CD8-positive, alpha-beta memory T cell (primary cell): ENCODE results near the gene KCNJ10. TPM values are rescaled to one million over a fixed set of nuclear protein-coding genes. Genes with fewer than 3 reads are reported as not detected.
"Not testable (repeated sequence)": the region's sequence is repeated elsewhere in the genome, so short reads cannot be mapped to it uniquely, and the experiment has no call there.

Source experiments
- CTCF ChIA-PET: fragments of 350-600 bp; sonication (Branson Sonifier 250); formaldehyde crosslinking; loops from one replicate; lab custom pipeline; 2021; ENCODE audit warnings: antibody characterized with exemption; lab: Charles Lee
- POLR2A ChIA-PET: fragments of 350-600 bp; sonication (Branson Sonifier 250); formaldehyde crosslinking; loops from one replicate; lab custom pipeline; 2021; ENCODE audit warnings: antibody characterized with exemption; lab: Charles Lee
- DNase-seq, 5 donors: peaks; one replicate each; pipeline versions ENCODE4 v3.0.0 to v3.0.0-alpha.2; 2020 to 2022; ENCODE audit warnings: mixed read lengths in 1 of 5
- H3K27ac ChIP-seq: one replicate; pipeline ENCODE4 v1.7.0; 2013; ENCODE audit warnings: low read depth, mild to moderate bottlenecking, low read length, moderate library complexity
- H3K27me3 ChIP-seq: 2 replicates; pipeline ENCODE4 v1.7.0; 2013; ENCODE audit warnings: low read length, mild to moderate bottlenecking; ENCODE audit not compliant: insufficient read depth, poor library complexity, severe bottlenecking
- H3K36me3 ChIP-seq: 2 replicates; pipeline ENCODE4 v1.7.0; 2013; ENCODE audit warnings: mild to moderate bottlenecking, low read length, moderate library complexity; ENCODE audit not compliant: insufficient read depth
- H3K4me1 ChIP-seq: 2 replicates; pipeline ENCODE4 v1.7.0; 2013; ENCODE audit warnings: mild to moderate bottlenecking, low read length, moderate library complexity; ENCODE audit not compliant: insufficient read depth
- H3K4me3 ChIP-seq: 2 replicates; pipeline ENCODE4 v1.7.0; 2013; ENCODE audit warnings: mild to moderate bottlenecking, low read length
- H3K9me3 ChIP-seq: 2 replicates; pipeline ENCODE4 v1.7.0; 2013; ENCODE audit warnings: mild to moderate bottlenecking, low read length
- H3K27ac Mint-ChIP-seq, 8 donors: one replicate each; pipeline ENCODE4 v1.8.0; 2020 to 2021; ENCODE audit warnings: mixed read lengths in 8 of 8, mild to moderate bottlenecking in 6 of 8, inconsistent platforms in 3 of 8, moderate library complexity in 3 of 8
- H3K27me3 Mint-ChIP-seq, 2 donors: one replicate each; pipeline ENCODE4 v1.8.0; 2020 to 2021; ENCODE audit warnings: mixed read lengths in 2 of 2, mild to moderate bottlenecking in 1 of 2, moderate library complexity in 1 of 2
- H3K36me3 Mint-ChIP-seq, 3 donors: one replicate each; pipeline ENCODE4 v1.8.0; 2020 to 2021; ENCODE audit warnings: mixed read lengths in 3 of 3, inconsistent platforms in 1 of 3, mild to moderate bottlenecking in 1 of 3
- H3K4me1 Mint-ChIP-seq, 3 donors: one replicate each; pipeline ENCODE4 v1.8.0; 2020 to 2021; ENCODE audit warnings: mixed read lengths in 3 of 3, inconsistent platforms in 1 of 3, mild to moderate bottlenecking in 1 of 3
- H3K4me3 Mint-ChIP-seq, 7 donors: one replicate each; pipeline ENCODE4 v1.8.0; 2020 to 2021; ENCODE audit warnings: mixed read lengths in 7 of 7, mild to moderate bottlenecking in 6 of 7, moderate library complexity in 4 of 7, inconsistent platforms in 2 of 7
- H3K9me3 Mint-ChIP-seq, 5 donors: one replicate each; pipeline ENCODE4 v1.8.0; 2020 to 2022; ENCODE audit warnings: mixed read lengths in 5 of 5, mild to moderate bottlenecking in 3 of 5, moderate library complexity in 2 of 5, inconsistent platforms in 1 of 5
- polyA plus RNA-seq: library from polyadenylated mRNA; unstranded; fragments of 300-500 nt; fragmentation: Illumina TruSeq; gene quantifications from one replicate; pipeline ENCODE4 v1.2.3, GENCODE V29; 2021
- total RNA-seq, 2 experiments: library from RNA; stranded (reverse); gene quantifications; one replicate each; pipeline ENCODE4 v1.2.3, GENCODE V29; 2021

The KCNJ10 gene
- total and polyA plus RNA-seq, 3 experiments from 2014 or later, result 0.13 TPM; not detected in 2

DNA sequence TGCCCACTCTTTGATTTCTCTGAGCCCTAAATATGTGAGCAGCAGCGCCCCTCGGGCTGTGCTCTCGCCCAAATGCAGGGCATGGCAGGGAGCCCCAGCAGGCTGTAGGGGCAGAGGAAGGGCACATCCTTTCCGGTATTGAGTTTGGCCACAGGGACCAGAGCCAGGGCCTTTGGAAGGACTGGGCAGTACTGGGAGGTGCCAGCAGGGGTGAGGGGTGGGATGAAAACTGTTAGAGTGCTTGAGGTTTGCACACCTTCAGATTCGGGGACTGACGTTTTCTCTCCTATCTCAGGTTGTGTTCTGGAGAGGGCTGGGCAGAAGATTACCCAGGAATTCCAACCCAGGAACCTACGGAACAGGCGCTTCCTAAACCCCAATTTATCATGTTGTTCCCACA, 43.4 kb upstream of the KCNJ10 start:
- no peaks in the 10 kb centered on the region for H3K36me3 Mint-ChIP-seq
- no peak for DNase-seq
- Histone ChIP-seq H3K27ac (no peak overlapping the region), H3K4me3 (no peak overlapping the region), H3K27me3 (peaks cover 12% of the 10 kb centered on the region), H3K36me3 (no peaks in the 10 kb centered on the region), H3K4me1 (no peaks in the 10 kb centered on the region), H3K9me3 (no peaks in the 10 kb centered on the region)
- POLR2A ChIA-PET, result no interaction called here
- no peaks in the 10 kb centered on the region for H3K4me1 Mint-ChIP-seq
- CTCF ChIA-PET, result no interaction called here
- peaks cover 20 to 51% of the 10 kb centered on the region in 2 donors for H3K27me3 Mint-ChIP-seq
- no peak overlapping the region for H3K4me3 Mint-ChIP-seq
- no peaks in the 10 kb centered on the region for H3K9me3 Mint-ChIP-seq
- no peak overlapping the region for H3K27ac Mint-ChIP-seq

DNA sequence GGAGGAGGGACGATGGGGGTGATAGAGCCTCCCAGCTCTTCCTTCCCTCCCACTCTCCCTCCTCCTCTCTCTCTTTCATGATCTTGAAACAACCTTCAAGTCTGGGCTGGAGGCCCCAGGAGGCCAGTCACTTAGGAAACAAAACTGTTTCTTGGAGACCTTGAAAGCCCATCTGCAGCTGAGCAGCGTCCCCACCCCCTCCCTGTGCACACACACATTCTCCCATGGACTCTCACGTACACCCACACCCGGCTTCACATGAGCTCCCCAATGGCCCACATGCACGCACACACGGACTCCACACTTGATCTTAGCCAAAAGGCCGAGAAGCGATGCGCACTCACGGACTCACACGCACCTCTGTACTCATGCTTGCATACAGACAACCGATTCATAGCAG, 42.4 kb upstream of the KCNJ10 start:
- Histone ChIP-seq H3K27ac (no peak overlapping the region), H3K9me3 (no peaks in the 10 kb centered on the region), H3K36me3 (no peaks in the 10 kb centered on the region), H3K27me3 (peaks cover 12% of the 10 kb centered on the region), H3K4me3 (no peak overlapping the region), H3K4me1 (no peaks in the 10 kb centered on the region)
- no peaks in the 10 kb centered on the region for H3K9me3 Mint-ChIP-seq
- no peak overlapping the region for H3K4me3 Mint-ChIP-seq
- POLR2A ChIA-PET, result no interaction called here
- H3K27me3 Mint-ChIP-seq, result peaks cover 20 to 44% of the 10 kb centered on the region in 2 donors
- no peaks in the 10 kb centered on the region for H3K4me1 Mint-ChIP-seq
- H3K36me3 Mint-ChIP-seq, result no peaks in the 10 kb centered on the region
- CTCF ChIA-PET, result no interaction called here
- H3K27ac Mint-ChIP-seq, result peak overlapping the region in 1 of 8 donors; percentile 6
- no peak for DNase-seq

GRCh38 chr1:160111462-160111861, 41.5 kb upstream of the KCNJ10 start:
- H3K9me3 Mint-ChIP-seq, DNase-seq, H3K36me3 Mint-ChIP-seq, CTCF ChIA-PET, H3K4me3 Mint-ChIP-seq, H3K4me1 ChIP-seq, POLR2A ChIA-PET, H3K27ac ChIP-seq, H3K9me3 ChIP-seq, H3K4me1 Mint-ChIP-seq, H3K36me3 ChIP-seq, H3K4me3 ChIP-seq: not testable (repeated sequence)
- H3K27ac Mint-ChIP-seq, result peak overlapping the region in 1 of 8 donors; percentile 72
- peaks cover 12% of the 10 kb centered on the region for H3K27me3 ChIP-seq
- H3K27me3 Mint-ChIP-seq, result peaks cover 18 to 35% of the 10 kb centered on the region in 2 donors

DNA sequence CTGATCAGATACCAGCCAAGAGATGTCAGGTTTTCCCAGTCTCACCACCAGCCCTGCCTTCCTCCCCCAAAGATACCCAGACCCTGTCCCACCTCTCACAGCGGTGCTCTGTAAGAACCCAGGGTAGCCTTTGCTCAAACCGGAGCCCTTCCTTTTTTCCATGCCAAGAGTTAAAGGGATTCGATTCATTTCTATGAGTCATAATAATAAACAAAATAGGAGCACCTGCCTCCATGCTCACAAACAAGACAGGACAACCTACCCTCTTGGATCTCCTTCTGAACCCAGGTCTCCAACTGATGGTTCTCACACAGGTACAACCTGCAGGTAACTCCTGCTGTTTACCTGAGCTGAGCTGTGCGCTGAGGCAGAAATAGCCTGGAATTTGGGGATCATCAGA, 39.7 kb upstream of the KCNJ10 start:
- Mint-ChIP-seq H3K4me3 (no peak overlapping the region), H3K4me1 (no peaks in the 10 kb centered on the region), H3K27me3 (peaks cover 15 to 23% of the 10 kb centered on the region in 2 donors), H3K9me3 (no peaks in the 10 kb centered on the region), H3K27ac (peak overlapping the region in 1 of 8 donors; percentile 21), H3K36me3 (no peaks in the 10 kb centered on the region)
- Histone ChIP-seq H3K4me3 (no peak overlapping the region), H3K36me3 (no peaks in the 10 kb centered on the region), H3K4me1 (no peaks in the 10 kb centered on the region), H3K9me3 (no peaks in the 10 kb centered on the region), H3K27ac (no peak overlapping the region), H3K27me3 (peaks cover 3% of the 10 kb centered on the region)
- ChIA-PET CTCF (interaction anchor here (1.3 to 2.4 kb wide), 2 partner anchors 8 to 182 kb away, joined by 3 to 8 read pairs; no protein-coding TSS in a partner anchor), POLR2A (no interaction called here)
- no peak for DNase-seq

DNA sequence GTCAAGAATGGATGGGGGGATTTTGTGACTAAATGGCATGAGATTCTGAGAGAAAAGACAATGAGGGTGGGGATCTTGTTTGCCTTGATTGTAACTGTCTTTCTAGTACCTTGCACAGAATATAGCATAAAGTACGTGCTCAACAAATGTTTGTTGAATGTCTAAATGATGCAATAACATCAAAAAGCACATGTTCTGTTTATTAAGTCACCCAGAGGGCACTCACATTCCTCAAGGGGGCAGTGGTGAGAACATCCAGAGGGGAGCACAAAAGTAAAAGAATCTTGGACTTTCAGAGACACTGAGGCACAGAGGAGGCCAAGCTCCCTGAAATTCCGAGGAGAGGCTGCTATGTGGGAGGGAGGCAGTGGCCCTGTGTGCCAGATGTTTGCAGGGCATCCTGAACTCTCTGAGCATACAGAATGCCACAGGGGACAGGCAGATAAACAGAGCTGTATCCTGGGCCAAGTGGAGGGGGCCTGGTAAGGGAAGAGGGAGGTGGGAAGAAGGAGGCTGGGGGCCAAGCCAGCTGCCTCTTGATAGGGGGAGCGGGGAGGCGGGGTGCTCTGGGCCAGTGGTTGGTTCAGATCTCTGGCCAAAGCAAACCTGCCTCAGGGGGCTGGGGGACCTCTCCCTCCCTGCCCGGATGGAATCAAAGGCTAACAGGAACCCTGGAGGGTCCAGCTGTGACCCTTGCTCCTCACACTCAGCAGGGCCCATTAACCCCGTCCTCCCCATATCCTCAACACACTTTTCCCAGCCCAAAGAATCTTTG, 39.1 kb upstream of the KCNJ10 start:
- H3K4me3 Mint-ChIP-seq, result no peak overlapping the region
- no peaks in the 10 kb centered on the region for H3K4me1 Mint-ChIP-seq
- no peak overlapping the region for H3K27ac Mint-ChIP-seq
- H3K27me3 Mint-ChIP-seq, result peaks cover 15 to 21% of the 10 kb centered on the region in 2 donors
- no peaks in the 10 kb centered on the region for H3K36me3 Mint-ChIP-seq
- Histone ChIP-seq H3K4me1 (no peaks in the 10 kb centered on the region), H3K9me3 (no peaks in the 10 kb centered on the region), H3K27me3 (no peaks in the 10 kb centered on the region), H3K27ac (no peak overlapping the region), H3K36me3 (no peaks in the 10 kb centered on the region), H3K4me3 (no peak overlapping the region)
- ChIA-PET POLR2A (no interaction called here), CTCF (interaction anchor here (0.8 to 2.4 kb wide), 4 partner anchors 8 to 183 kb away, joined by 3 to 8 read pairs (median 6); no protein-coding TSS in a partner anchor)
- DNase-seq, result peak in 1 of 5 donors; percentile 22
- H3K9me3 Mint-ChIP-seq, result no peaks in the 10 kb centered on the region

DNA sequence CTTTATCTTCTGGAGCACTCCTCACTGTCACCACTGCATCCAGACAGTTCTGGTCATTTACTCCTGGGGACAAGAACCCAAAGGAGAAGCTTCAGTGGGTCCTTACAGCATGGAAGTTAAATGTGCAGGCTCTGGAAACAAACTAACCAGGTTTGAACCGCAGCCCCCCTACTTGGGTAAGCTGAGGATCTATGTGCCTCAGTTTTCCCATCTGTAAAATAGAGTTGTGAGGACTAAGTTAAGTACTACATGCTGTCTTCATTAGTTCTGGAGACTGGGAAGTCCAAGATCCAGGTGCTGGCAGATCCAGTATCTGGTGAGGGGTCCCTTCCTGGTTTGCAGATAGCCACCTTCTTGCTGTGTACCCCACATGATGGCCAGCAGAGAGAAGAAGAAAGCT, 37.6 kb upstream of the KCNJ10 start:
- no peak for DNase-seq
- Mint-ChIP-seq H3K27ac (no peak overlapping the region), H3K27me3 (peaks cover 14 to 15% of the 10 kb centered on the region in 2 donors), H3K36me3 (no peaks in the 10 kb centered on the region), H3K9me3 (no peaks in the 10 kb centered on the region), H3K4me3 (no peak overlapping the region), H3K4me1 (peaks cover 0 to 9% (median 6%) of the 10 kb centered on the region in 3 donors)
- Histone ChIP-seq H3K4me3 (no peak overlapping the region), H3K27ac (no peak overlapping the region), H3K4me1 (no peaks in the 10 kb centered on the region), H3K36me3 (no peaks in the 10 kb centered on the region), H3K9me3 (no peaks in the 10 kb centered on the region), H3K27me3 (no peaks in the 10 kb centered on the region)
- ChIA-PET CTCF (interaction anchor here (1.6 to 2.4 kb wide), 2 partner anchors 21 to 184 kb away, joined by 8 read pairs; no protein-coding TSS in a partner anchor), POLR2A (no interaction called here)

GRCh38 chr1:160105155-160105554, 35.2 kb upstream of the KCNJ10 start:
- Mint-ChIP-seq H3K27ac (no peak overlapping the region), H3K9me3 (no peaks in the 10 kb centered on the region), H3K36me3 (no peaks in the 10 kb centered on the region), H3K4me3 (no peak overlapping the region), H3K4me1 (peaks cover 13 to 31% (median 14%) of the 10 kb centered on the region in 3 donors), H3K27me3 (peaks cover 5 to 16% of the 10 kb centered on the region in 2 donors)
- Histone ChIP-seq H3K36me3 (no peaks in the 10 kb centered on the region), H3K4me1 (peaks cover 16% of the 10 kb centered on the region), H3K9me3 (no peaks in the 10 kb centered on the region), H3K27me3 (no peaks in the 10 kb centered on the region), H3K27ac (no peak overlapping the region), H3K4me3 (no peak overlapping the region)
- DNase-seq, result no peak
- POLR2A ChIA-PET, result interaction anchor here (0.7 kb wide), 1 partner anchor 49 kb away, joined by 3 read pairs; no protein-coding TSS in a partner anchor
- CTCF ChIA-PET, result interaction anchor here (0.9 to 7.4 kb wide), 4 partner anchors 9 to 186 kb away, joined by 3 to 72 read pairs (median 40); no protein-coding TSS in a partner anchor

GRCh38 chr1:160104486-160104885, 34.5 kb upstream of the KCNJ10 start:
- Histone ChIP-seq H3K4me3 (no peak overlapping the region), H3K4me1 (peaks cover 22% of the 10 kb centered on the region), H3K27ac (no peak overlapping the region), H3K9me3 (no peaks in the 10 kb centered on the region), H3K27me3 (no peaks in the 10 kb centered on the region), H3K36me3 (no peaks in the 10 kb centered on the region)
- no peak for DNase-seq
- Mint-ChIP-seq H3K4me3 (no peak overlapping the region), H3K36me3 (no peaks in the 10 kb centered on the region), H3K27me3 (peaks cover 5 to 12% of the 10 kb centered on the region in 2 donors), H3K4me1 (peaks cover 18 to 36% (median 18%) of the 10 kb centered on the region in 3 donors), H3K27ac (peak overlapping the region in 1 of 8 donors; percentile 20), H3K9me3 (no peaks in the 10 kb centered on the region)
- ChIA-PET POLR2A (no interaction called here), CTCF (interaction anchor here (1.0 to 7.4 kb wide), 4 partner anchors 19 to 187 kb away, joined by 3 to 72 read pairs (median 40); no protein-coding TSS in a partner anchor)
